A549 (cell line): ENCODE results near the gene SEMA4D.

Experiments
- CEBPB ChIP-seq, 2 experiments: fragments of >200 bp in 1 of 2; sonication (Bioruptor Twin) in 1 of 2; formaldehyde crosslinking in 1 of 2; IDR thresholded peaks; 2 replicates each; pipeline ENCODE4 v1.6.1; 2012 to 2016
- CHD2 ChIP-seq: fragments of 150-350 bp; IDR thresholded peaks from 2 replicates; pipeline ENCODE4 v1.6.1; 2014; ENCODE audit warnings: low read length; ENCODE audit not compliant: partially characterized antibody
- JUNB ChIP-seq: fragments of >200 bp; sonication (Bioruptor Twin); formaldehyde crosslinking; IDR thresholded peaks from 2 replicates; pipeline ENCODE4 v1.6.1; 2016
- PHF8 ChIP-seq: fragments of 200-600 bp; sonication (generic); IDR thresholded peaks from 2 replicates; pipeline ENCODE4 v1.6.1; 2016; ENCODE audit warnings: low read depth, mild to moderate bottlenecking, antibody characterized with exemption, moderate library complexity, borderline replicate concordance
- POLR2A ChIP-seq: IDR thresholded peaks from 2 replicates; pipeline ENCODE4 v1.6.1; 2012; ENCODE audit warnings: mild to moderate bottlenecking, low read length
- POLR2AphosphoS2 ChIP-seq: conservative IDR thresholded peaks from 2 replicates; pipeline ENCODE4 v1.6.1; 2012; ENCODE audit warnings: low read length, improper control_type of control experiment, inconsistent platforms
- TF ChIP-seq, protein P1 (sequence below): IDR thresholded peaks from 2 replicates; pipeline ENCODE4 v1.6.1; 2012
- TF ChIP-seq, protein P2 (sequence below): fragments of >200 bp; sonication (Bioruptor Twin); formaldehyde crosslinking; IDR thresholded peaks from 3 replicates; pipeline ENCODE4 v1.5.1; 2016
- TF ChIP-seq, protein P3 (sequence below): IDR thresholded peaks from 2 replicates; pipeline ENCODE4 v1.6.1; 2012
- TF ChIP-seq, protein P4 (sequence below): fragments of 250-450 bp; sonication (Bioruptor Pico); IDR thresholded peaks from 2 replicates; pipeline ENCODE4 v1.5.0; 2021; ENCODE audit warnings: mild to moderate bottlenecking, moderate library complexity, borderline replicate concordance

DNA sequence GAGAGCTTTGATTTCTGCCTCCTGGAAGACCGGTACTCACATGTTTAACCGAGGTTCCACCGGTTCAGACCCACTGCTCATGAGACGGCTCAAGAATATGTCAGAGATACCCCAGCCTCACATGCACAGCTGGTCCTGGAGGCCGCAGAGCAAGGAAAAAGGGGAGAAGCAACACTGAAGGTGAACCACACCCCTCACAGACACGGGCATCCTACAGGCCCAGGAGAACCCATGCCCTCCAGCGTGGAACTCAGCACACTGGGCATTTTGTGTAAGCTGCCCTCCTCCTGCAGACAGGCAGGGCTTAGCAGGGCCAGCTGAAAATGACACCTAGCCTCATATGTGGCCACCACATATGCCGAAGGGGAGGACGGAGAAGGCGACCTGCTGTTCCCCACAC is 37.4 kb downstream of the SEMA4D start:
- TF ChIP-seq JUNB (no peak), POLR2AphosphoS2 (no peak), POLR2A (no peak), CEBPB (IDR thresholded peaks at IDR 0.05) (no peak), CHD2 (no peak), PHF8 (no peak)
- TF ChIP-seq, protein P1, sequence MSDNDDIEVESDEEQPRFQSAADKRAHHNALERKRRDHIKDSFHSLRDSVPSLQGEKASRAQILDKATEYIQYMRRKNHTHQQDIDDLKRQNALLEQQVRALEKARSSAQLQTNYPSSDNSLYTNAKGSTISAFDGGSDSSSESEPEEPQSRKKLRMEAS = no peak
- TF ChIP-seq, protein P2, sequence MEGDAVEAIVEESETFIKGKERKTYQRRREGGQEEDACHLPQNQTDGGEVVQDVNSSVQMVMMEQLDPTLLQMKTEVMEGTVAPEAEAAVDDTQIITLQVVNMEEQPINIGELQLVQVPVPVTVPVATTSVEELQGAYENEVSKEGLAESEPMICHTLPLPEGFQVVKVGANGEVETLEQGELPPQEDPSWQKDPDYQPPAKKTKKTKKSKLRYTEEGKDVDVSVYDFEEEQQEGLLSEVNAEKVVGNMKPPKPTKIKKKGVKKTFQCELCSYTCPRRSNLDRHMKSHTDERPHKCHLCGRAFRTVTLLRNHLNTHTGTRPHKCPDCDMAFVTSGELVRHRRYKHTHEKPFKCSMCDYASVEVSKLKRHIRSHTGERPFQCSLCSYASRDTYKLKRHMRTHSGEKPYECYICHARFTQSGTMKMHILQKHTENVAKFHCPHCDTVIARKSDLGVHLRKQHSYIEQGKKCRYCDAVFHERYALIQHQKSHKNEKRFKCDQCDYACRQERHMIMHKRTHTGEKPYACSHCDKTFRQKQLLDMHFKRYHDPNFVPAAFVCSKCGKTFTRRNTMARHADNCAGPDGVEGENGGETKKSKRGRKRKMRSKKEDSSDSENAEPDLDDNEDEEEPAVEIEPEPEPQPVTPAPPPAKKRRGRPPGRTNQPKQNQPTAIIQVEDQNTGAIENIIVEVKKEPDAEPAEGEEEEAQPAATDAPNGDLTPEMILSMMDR = no peak
- TF ChIP-seq, protein P3, sequence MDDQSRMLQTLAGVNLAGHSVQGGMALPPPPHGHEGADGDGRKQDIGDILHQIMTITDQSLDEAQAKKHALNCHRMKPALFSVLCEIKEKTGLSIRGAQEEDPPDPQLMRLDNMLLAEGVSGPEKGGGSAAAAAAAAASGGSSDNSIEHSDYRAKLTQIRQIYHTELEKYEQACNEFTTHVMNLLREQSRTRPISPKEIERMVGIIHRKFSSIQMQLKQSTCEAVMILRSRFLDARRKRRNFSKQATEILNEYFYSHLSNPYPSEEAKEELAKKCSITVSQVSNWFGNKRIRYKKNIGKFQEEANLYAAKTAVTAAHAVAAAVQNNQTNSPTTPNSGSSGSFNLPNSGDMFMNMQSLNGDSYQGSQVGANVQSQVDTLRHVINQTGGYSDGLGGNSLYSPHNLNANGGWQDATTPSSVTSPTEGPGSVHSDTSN = no peak
- TF ChIP-seq, protein P4, sequence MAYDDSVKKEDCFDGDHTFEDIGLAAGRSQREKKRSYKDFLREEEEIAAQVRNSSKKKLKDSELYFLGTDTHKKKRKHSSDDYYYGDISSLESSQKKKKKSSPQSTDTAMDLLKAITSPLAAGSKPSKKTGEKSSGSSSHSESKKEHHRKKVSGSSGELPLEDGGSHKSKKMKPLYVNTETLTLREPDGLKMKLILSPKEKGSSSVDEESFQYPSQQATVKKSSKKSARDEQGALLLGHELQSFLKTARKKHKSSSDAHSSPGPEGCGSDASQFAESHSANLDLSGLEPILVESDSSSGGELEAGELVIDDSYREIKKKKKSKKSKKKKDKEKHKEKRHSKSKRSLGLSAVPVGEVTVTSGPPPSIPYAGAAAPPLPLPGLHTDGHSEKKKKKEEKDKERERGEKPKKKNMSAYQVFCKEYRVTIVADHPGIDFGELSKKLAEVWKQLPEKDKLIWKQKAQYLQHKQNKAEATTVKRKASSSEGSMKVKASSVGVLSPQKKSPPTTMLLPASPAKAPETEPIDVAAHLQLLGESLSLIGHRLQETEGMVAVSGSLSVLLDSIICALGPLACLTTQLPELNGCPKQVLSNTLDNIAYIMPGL (CRISPR knock-in tag) = no peak
